Stimulated activated CD4-positive, alpha-beta T cell treated with anti-CD3 and anti-CD28 coated beads, Interleukin-2, amount 100 ng/mL, for 24 hours (primary cell): ENCODE results near the gene CACNA1B.
"Not testable (repeated sequence)": the region's sequence is repeated elsewhere in the genome, so short reads cannot be mapped to it uniquely, and the experiment has no call there.

ENCODE experiments used
- DNase-seq, 2 donors: peaks; one replicate each; pipeline ENCODE4 v3.0.0-alpha.2; 2020

The CACNA1B gene

DNA sequence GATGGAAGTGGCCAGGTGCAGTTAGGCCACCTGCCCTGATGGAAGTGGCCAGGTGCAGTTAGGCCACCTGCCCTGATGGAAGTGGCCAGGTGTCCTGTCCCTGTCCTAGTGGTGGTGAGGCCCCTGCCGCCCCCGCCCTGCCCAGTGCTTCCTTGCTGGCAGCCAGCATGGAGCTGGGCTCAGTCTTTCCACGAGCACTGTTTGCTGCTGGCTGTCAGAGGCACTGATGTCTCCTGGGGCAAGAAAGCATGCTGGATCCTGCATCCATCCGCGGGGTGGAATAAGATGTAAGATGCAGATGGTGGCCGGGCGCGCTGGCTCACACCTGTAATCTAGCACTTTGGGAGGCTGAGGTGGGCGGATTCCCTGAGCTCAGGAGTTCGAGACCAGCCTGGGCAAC is 141.9 kb downstream of the CACNA1B start:
- DNase-seq: not testable (repeated sequence)

DNA sequence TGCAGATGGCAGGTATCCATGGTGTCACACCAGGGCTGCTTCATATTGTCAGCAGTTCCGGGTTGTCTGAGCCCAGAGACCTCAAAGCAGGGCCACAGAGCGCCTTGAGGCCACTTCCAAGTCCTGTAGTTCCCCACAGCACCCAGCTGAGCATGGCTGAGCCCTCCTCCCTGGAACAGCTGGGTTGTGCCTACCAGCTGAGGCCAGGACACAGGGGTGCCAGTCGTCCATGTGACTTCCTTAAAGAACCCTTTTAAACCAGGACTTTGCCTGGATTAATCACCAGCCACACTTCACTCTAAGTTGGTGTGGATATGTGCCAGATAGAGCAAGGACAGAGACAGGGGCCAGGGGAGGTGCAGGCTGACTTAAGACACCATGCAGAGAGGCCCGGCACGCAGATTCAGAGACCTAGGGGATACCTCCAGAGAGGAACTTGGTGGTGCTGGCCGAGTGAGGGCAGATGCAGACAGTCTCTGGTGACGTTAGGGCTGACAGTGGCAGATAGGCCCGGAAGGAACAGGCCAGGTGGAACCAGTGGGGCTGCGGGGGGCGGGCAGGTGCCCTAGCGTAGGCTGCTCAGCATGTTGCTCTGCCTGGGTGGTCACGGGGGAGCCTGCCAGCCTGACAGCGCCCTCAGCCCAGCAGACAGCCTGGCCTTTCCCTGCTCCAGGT is 142.7 kb downstream of the CACNA1B start:
- no peak for DNase-seq

DNA sequence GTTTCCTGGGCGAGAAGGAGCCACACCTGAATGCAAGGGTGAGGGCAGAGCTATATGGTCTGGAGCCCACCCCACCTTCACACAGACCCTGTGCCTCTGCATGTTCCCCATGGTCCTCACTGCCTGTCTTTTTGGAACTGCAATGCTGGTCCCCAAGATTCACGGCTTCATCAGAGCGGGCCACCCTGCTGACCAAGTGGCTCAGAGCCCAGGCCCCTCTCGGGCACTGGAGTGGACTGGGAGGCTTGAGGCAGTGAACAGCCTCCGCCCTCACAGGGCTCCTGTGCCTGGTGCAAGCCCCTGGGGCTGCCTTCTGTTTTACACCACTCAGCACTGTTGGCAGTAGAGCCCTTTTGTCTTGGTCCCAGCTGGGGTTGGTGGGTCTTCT is 143.2 kb downstream of the CACNA1B start:
- DNase-seq: no peak

DNA sequence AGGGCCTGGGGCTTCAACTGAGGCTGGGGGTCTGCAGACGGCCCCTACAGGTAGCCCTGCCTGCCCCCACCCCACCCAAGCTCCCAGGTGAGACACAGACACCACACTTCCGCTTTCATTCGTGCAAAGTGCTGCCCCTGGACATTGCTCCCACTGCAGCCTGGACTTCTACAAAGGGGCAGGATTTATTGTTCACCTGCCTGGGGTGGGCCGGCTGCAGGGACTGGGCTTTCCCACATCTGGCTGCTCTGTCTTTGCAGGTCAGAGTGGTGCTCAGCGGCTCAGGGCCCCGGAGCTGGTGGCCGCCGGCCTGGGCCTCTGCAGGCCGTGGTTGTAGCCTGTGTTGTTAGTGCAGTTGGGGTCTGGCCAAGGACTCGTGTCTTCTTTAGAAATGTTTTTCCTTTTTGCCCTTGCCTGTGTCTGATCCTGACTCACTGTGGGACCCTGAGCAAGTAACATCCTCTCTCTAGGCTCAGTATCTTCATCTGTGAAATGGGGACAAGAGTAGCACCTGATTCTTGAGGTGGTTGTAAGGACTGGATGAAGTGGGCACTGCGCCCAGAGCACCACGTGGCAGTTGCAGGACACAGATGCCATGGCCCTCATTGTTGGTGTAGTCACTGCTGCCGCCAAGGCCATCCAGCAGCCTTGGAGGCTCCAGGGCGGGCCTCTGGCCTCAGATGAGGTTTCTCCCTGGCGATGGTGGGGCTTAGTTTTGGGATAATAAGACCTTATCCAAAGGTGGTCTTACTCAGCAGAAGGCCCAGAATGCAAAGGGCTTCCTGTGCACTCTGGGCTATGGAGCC is 143.9 kb downstream of the CACNA1B start:
- DNase-seq: no peak

DNA sequence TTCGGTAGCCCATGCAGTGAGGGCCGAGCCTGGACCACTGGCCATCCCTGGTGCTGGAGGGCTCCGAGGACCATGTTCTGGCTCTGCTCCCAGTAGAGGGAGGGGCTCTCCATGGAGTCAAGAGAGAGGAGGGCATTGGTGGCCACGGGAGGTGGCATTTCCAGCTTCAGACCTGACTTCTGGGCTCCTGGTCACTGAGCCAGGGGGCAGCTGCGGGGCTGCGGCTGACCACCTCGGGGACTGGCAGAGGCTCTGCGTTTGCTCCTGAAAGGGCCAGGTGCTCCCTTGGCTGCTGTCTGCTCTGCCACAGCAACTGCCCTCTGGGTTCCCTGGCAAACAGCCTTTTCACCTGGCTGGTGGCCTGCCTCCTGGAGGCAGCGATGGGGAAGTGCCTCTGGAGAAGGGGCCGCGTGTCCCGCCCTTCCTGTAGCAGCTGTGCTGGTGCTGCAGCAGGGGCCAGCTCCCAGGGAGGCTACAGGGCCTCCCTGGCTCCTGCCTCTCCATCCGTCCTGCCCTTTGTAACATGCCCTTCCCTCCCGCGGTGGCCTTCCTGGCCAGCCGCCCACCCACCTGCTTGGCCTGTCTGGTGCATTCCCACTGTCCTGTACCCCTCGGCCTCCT is 144.6 kb downstream of the CACNA1B start:
- DNase-seq: peak in 1 of 2 donors; percentile 35

DNA sequence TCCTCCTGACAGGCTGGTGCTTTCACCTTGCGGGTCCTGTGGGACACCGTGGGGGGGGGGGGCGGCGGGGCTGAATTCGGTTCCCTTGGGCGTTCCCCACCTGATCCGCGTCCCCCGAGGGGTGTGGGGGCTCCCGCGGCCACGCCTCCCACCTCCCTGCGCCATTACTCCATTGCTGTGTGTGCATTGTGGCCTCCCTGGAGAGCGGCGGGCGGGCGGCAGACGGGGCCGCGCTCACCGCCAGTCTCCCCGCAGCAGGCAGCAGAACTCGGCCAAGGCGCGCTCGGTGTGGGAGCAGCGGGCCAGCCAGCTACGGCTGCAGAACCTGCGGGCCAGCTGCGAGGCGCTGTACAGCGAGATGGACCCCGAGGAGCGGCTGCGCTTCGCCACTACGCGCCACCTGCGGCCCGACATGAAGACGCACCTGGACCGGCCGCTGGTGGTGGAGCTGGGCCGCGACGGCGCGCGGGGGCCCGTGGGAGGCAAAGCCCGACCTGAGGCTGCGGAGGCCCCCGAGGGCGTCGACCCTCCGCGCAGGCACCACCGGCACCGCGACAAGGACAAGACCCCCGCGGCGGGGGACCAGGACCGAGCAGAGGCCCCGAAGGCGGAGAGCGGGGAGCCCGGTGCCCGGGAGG is 145.3 kb downstream of the CACNA1B start:
- DNase-seq: peak in 1 of 2 donors; percentile 10

DNA sequence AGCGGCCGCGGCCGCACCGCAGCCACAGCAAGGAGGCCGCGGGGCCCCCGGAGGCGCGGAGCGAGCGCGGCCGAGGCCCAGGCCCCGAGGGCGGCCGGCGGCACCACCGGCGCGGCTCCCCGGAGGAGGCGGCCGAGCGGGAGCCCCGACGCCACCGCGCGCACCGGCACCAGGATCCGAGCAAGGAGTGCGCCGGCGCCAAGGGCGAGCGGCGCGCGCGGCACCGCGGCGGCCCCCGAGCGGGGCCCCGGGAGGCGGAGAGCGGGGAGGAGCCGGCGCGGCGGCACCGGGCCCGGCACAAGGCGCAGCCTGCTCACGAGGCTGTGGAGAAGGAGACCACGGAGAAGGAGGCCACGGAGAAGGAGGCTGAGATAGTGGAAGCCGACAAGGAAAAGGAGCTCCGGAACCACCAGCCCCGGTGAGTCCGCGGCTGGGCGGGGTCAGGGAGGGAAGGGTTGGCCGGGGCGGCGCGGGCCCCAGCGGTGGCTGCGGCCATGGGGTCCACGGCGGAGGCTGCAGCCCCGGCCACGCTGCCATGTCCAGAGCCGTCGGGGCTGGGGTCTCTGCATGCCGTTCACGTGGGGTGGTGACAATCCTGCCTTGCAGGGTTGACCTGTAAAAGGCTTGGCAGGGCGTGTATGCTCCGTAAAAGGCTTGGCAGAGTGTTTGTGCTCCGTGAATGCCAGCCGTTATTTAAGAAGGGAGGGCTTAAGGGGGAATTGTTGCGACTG is 146.0 kb downstream of the CACNA1B start:
- peak in 1 of 2 donors; percentile 22 for DNase-seq

DNA sequence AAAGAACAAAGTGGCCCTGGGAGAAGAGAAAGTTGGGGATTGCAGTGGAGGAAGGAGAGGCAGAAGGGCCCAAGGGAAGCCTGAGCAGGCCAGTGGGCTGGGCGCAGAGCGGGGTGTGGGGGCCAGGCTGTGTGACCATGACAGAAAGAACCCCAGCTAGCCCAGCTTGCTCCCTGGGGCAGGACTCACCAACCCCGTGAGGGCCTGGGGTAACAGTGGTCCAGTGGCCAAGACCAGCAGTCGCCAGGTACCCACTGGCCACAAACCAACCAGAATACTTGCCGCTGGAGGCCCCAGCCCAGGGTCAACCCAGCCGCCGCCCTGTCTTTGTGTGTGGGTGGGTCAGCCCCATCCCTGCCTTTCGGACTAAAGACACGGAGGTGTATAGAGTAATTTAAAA is 146.5 kb downstream of the CACNA1B start:
- no peak for DNase-seq

DNA sequence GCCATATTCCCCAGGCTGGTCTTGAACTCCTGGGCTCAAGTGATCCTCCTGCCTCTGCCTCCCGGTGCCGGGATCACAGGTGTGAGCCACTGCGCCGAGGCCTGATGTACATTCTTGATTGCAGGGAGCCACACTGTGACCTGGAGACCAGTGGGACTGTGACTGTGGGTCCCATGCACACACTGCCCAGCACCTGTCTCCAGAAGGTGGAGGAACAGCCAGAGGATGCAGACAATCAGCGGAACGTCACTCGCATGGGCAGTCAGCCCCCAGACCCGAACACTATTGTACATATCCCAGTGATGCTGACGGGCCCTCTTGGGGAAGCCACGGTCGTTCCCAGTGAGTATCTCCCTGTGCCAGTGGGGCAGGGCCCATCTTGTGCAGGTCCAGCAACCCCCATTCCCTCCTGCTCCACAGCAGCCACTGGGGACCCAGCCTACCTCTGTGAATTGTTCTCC is 147.3 kb downstream of the CACNA1B start:
- no peak for DNase-seq

DNA sequence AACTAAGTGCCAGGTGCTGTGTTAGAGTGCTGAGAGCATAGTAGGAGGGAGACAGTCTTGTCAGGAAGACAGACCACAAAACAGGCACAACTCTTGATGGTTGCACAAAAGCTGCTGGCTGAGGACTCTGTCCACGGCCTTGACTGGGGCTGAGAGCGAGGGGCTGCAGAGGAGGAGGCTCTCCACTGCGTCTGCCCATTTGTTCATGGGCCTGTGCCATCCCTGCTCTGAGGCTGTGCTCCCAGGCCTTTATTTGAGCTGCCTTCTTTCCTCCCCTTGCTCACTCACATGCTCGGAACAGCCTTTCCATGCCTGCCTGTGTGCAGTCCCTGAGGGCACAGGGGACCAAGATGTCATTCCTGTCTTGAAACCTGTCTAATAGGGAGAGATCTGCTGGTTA is 147.8 kb downstream of the CACNA1B start:
- DNase-seq: no peak

DNA sequence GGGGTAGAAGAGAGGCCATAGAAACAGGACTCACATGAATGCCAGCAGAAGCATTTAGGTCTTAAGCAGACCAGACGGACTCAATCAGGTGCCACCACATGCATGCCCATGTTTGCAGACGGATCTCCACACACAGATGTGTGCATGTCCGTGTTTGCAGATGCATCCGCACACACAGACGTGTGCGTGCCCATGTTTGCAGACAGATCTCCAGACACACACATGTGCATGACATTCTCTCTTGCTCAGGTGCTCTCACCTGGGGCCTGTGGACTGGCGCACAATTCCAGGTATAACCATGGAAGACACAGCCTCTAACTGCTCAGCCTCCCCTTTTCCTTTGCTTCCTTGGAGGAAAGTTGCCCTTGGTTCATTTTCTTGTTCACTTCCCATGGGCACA is 148.3 kb downstream of the CACNA1B start:
- no peak for DNase-seq

DNA sequence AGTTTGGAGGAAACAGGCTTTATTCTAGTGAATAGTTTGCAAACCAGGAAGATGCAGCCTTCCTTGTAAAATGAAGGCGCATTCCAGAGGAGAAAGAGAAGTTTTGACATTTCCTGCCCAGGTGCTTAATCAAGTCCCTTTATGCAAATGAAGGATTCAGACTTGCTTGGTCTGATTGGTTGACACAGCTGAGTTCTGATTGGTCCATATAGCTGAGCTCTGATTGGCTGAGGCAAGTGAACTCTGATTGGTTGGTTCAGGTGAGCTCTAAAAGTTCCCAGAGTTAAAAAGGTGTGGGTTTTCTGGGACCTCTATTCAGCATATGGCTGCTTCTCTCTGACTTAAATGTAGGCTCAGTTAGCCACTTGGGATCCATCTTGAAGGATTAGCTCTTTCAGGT is 151.0 kb downstream of the CACNA1B start:
- peak in 1 of 2 donors; percentile 11 for DNase-seq

DNA sequence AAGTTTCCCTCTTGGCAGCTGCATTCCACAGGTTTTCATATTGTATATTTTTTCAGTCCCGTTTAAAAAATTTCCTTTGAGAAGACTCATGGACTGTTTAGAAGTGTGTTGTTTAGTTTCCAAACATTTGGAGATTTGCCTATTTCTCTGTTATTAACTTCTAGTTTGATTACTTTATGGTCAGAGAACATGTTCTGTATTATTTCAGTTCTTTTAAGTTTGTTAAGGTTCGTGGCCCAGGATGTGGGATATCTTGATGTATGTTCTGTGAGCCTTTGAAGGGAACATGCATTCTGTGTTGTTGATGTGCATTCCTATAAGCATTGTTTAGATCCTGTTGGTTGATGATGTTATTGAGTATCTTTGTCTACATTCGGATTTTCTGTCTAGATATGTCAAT is 153.6 kb downstream of the CACNA1B start:
- DNase-seq: no peak

DNA sequence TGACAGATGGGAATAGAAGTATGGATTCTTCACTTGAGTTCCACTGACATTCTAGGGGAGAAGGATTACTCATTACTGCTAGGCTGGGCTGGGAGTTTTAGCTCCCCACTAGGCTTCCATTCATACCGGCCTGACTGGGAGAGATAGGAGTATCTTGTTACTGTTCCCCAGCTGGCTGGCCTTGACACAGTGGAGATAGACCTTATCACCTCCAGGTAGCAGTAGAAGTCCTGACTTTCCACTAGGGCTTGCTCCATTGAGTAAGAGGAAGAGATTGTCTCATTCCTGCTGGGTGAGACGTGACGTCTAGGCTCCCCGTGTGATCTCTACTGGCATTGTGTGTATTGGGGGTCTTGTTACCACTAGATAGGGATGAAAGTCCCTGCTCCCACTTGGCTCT is 156.4 kb downstream of the CACNA1B start:
- DNase-seq: no peak

DNA sequence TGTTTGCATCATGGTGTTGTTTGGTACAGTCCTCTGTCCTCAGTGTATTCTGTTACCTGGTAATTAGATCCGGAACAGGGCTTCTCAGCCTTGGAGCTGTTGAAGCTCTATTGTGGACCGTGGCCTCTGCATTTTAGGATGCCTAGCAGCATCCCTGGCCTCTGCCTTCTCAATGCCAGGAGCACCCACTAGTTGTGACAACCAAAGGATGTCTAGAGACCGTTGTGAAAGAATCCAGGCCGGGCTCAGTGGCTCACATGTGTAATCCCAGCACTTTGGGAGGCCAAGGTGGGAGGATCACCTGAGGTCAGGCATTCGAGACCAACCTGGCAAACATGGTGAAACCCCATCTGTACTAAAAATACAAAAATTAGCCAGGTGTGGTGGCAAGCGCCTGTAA is 159.6 kb downstream of the CACNA1B start:
- no peak for DNase-seq

DNA sequence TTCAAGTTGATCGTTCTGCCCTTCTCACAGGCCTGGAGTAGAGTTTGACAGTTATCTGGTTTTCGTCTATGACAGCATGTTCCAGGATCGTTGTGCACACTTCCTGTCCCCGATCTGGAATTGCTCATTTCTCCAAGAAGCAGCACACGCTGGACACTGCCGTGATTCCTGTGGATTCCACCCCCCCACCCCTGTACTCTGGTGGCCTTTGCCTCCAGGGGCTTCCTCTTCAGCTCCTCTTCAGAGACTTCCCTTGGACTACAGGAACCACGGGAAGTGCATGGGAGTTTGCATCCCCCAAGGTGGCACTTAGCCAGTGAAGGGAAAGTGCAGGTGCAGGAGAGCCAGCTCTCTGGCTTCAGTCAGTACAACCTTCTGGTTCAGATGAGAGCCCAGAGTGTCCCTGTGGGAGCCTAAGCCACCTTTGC is 160.7 kb downstream of the CACNA1B start:
- DNase-seq: no peak

DNA sequence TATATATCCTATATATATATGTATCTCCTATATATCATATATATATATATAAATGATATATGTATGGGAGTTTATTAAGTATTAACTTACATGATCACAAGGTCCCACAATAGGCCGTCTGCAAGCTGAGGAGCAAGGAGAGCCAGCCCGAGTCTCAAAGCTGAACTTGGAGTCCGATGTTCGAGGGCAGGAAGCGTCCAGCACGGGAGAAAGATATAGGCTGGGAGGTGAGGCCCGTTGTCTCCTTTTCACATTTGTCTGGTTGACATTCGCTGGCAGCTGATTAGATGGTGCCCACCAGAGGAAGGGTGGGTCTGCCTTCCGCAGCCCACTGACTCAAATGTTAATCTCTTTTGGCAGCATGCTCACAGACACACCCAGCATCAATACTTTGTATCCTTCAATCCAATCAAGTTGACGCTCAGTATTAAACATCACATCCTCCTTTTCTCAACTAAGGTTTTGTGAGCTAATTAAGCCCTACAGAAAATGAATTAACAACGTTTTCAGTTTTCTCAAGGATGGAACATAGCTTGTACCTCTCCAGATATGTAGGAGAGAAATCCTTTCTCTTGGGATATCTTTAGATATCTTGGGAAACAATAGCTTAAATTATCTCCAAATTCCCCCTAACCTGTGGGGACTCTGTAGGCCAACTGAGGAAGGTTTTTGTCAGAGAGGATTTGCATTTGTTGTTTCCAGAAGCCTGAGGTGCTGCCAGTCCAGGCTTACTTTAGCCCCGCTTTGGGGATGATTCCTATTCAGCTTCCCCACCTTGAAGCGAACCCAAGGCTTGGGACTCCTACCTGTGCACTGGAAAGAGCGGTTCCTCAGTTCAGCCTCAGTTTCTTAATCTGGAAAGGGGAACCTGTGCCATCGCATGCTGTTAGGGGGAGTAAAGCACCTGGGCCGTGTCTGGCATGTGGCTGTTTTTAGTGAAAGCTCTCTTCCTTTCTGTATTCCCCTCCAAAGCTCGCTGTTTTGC is 163.2 kb downstream of the CACNA1B start:
- DNase-seq: no peak

DNA sequence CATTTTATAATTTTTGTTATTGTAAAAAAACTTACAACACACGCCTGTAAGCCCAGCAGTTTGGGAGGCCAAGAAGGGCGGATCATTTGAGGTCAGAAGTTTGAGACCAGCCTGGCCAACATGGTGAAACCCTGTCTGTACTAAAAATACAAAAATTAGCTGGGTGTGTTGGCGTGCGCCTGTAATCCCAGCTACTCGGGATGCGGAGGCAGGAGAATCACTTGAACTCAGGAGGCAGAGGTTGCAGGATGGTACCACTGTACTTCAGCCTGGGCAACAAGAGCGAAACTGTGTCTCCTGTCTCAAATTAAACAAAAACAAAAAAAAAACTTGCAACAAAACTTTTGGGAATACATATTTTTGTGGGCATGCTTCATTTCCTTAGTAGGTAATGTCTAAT is 164.6 kb downstream of the CACNA1B start:
- DNase-seq: no peak

DNA sequence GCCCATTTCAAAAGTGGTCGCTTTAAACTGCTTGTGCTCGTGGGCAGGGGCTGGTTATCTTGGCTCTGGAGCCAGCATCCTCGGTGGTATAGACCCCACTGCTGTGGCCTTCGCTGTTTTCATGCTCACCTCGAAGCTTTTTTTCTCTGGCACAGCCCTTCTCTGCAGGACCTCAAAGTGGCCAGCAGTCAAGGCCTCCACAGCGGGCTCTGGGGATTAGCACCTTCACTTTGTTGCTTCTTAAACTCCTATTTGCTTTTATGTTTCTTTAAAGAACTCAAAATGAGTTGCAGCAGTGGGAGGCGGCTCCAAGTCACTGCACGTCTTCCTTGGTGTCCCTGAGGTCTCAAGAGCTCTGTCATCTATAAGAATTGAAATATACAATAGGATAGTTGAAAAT is 165.1 kb downstream of the CACNA1B start:
- no peak for DNase-seq

DNA sequence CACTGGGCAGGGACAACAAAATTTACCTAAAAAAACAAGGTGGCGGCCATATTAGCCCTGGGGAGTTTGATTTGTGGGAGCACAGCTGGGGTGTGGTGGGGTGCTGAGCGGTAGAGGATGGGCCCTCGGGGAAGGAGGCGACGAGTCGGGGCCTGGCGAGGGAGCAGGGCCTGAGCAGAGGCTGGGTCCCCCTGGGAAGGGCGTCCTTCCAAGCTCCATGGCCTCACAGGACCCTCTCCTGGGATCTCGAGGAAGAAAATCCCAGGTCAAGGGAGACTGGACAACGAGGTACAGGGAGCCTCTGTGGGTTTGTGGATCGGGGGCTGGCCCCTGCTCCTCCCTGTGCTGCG is 165.5 kb downstream of the CACNA1B start:
- no peak for DNase-seq
